ENCODE measurements around the gene FAM163B.

DNA sequence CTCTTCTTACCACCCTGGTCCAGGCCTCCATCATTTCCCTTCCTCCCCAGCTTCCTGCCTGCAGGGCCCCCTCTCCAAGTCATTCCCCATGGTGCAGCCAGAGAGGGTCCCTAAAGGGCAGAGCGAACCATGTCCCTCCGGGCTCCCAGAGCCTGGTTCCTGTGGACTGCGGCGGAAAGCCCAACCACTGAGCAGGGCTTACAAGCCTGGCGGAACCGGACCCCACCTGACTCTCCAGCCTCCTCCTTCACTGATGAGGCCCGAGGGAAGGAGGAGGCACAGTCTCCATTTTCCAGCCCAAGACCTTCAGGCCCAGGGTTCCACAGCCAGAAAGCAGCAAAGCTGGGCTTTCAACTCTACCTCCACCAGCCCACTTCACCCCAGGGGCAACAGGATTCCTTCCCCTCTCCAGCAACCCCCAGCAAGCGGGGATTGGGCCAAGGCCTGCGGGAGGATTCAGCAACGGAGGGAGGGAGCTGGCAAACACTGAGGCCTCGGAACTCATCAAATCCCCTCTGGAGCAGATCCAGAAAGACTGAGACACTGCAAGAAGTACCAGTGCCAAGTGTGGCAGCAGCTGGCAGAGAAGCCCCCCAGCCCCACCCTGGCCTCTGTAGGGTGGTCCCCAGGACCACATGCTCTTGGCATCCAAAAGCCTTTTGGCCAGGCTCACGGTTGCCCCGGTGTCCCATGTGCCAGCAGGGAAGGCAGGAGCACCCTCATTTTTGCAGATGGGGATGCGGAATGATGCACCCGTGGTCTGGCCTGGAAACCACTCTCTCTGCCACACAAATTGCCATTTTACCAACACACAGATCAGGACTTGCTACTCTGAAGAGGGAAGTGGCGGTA, 3.1 kb downstream of the FAM163B start:
- no peak for TF ChIP-seq TOX (CRISPR knock-in tag; IDR thresholded peaks at IDR 0.05; ENCODE audit: borderline replicate concordance)
- TF ChIP-seq, protein P1, sequence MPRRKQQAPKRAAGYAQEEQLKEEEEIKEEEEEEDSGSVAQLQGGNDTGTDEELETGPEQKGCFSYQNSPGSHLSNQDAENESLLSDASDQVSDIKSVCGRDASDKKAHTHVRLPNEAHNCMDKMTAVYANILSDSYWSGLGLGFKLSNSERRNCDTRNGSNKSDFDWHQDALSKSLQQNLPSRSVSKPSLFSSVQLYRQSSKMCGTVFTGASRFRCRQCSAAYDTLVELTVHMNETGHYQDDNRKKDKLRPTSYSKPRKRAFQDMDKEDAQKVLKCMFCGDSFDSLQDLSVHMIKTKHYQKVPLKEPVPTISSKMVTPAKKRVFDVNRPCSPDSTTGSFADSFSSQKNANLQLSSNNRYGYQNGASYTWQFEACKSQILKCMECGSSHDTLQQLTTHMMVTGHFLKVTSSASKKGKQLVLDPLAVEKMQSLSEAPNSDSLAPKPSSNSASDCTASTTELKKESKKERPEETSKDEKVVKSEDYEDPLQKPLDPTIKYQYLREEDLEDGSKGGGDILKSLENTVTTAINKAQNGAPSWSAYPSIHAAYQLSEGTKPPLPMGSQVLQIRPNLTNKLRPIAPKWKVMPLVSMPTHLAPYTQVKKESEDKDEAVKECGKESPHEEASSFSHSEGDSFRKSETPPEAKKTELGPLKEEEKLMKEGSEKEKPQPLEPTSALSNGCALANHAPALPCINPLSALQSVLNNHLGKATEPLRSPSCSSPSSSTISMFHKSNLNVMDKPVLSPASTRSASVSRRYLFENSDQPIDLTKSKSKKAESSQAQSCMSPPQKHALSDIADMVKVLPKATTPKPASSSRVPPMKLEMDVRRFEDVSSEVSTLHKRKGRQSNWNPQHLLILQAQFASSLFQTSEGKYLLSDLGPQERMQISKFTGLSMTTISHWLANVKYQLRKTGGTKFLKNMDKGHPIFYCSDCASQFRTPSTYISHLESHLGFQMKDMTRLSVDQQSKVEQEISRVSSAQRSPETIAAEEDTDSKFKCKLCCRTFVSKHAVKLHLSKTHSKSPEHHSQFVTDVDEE (CRISPR knock-in tag; IDR thresholded peaks at IDR 0.05): no peak
